GM19324 (cell line): Measurements from ENCODE around the gene CDK10.
"Not testable (repeated sequence)": the region's sequence is repeated elsewhere in the genome, so short reads cannot be mapped to it uniquely, and the experiment has no call there.

Experiments
- ATAC-seq: cut with Tn5 transposase; IDR thresholded peaks from one replicate; pipeline ENCODE4 v1.9.1; 2021; ENCODE audit warnings: mild to moderate bottlenecking, moderate library complexity; ENCODE audit not compliant: unreplicated experiment, low FRiP score

CDK10 gene

DNA sequence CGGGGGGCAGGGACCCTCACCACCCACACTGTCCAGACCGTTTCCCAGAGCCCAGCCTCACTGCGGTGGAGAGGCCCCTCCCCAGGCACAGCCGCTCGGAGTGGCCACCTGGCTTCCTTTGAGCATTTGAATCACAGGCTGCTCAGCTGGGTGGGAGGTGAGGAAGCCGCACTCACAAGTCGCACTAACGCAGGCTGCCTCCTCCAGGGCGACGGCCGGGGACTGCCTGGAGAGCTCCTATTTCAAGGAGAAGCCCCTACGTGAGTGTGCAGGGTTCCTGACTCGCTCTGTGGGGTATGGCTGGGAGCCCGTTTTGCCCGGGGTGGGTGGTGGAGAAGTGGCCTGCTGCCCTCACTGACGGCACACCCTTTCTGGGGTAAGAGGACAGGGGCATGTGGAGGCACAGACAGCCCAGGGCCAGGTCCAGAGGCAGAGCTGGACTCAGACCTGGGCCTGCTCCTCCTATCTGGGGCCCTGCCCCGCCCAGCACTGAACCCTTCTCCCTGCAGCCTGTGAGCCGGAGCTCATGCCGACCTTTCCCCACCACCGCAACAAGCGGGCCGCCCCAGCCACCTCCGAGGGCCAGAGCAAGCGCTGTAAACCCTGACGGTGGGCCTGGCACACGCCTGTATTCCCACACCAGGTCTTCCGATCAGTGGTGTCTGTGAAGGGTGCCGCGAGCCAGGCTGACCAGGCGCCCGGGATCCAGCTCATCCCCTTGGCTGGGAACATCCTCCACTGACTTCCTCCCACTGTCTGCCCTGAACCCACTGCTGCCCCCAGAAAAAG is 8.8 kb downstream of the CDK10 start:
- no peak for ATAC-seq

GRCh38 chr16:89695875-89696669 is 9.6 kb downstream of the CDK10 start:
- no peak for ATAC-seq

- ATAC-seq: no peak
Observed at GRCh38 chr16:89696670-89697128, 10.2 kb downstream of the CDK10 start.

GRCh38 chr16:89697161-89697615 is 10.7 kb downstream of the CDK10 start:
- ATAC-seq: no peak

- no peak for ATAC-seq
Observed at GRCh38 chr16:89697616-89698331, 11.3 kb downstream of the CDK10 start.

DNA sequence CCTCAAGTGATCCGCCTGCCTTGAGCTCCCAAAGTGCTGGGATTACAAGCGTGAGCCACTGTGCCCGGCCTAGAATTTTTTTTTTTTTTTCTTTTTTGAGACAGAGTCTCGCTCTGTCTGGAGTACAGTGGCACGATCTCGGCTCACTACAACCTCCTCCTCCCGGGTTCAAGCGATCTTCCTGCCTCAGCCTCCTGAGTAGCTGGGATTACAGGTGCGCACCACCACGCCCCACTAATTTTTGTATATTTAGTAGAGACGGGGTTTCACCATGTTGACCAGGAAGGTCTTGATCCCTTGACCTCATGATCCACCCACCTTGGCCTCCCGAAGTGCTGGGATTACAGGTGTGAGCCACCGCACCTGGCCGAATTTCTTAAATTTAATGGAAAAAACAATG is 12.2 kb downstream of the CDK10 start:
- not testable (repeated sequence) for ATAC-seq

- not testable (repeated sequence) for ATAC-seq
Observed at GRCh38 chr16:89699629-89700099, 13.2 kb downstream of the CDK10 start.

- peak; percentile 38 for ATAC-seq
Observed at GRCh38 chr16:89700100-89700648, 13.7 kb downstream of the CDK10 start.

DNA sequence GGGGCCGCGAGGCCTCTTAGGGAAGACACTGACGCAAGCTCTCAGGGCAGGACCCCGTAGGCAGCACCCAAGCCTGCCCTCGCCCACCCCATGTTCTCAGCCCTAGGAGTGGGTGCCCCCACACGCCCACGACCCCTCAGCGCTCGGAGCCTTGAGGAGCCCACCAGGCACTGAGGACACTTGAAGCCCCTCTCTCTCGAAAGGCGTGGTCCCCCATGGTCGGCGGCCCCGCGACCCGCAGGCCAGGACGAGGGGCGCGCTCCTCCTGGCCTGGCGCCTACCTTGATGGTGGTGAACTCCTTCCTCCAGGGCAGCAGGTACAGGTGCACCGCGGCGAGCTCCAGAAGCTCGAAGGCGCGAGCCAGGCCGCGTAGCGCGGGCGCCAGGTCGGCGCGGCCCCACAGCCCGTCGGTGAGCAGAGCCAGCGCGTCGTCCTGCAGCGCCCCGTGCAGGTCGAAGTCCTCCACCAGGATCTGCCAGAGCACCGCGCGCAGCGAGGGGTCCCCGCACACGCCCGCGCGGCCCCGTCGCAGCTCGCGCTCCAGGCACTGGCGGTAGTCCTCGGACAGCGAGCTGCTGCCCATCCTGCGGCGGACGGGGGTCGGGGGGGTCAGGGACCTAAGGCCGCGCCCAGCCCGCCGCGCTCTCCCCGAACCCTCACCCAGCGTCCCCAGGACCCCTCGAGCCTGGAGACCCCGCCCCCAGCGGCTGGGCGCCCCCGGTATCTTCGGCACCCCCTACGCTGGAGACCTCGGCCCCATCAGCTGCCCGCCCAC is 14.3 kb downstream of the CDK10 start:
- no peak for ATAC-seq

DNA sequence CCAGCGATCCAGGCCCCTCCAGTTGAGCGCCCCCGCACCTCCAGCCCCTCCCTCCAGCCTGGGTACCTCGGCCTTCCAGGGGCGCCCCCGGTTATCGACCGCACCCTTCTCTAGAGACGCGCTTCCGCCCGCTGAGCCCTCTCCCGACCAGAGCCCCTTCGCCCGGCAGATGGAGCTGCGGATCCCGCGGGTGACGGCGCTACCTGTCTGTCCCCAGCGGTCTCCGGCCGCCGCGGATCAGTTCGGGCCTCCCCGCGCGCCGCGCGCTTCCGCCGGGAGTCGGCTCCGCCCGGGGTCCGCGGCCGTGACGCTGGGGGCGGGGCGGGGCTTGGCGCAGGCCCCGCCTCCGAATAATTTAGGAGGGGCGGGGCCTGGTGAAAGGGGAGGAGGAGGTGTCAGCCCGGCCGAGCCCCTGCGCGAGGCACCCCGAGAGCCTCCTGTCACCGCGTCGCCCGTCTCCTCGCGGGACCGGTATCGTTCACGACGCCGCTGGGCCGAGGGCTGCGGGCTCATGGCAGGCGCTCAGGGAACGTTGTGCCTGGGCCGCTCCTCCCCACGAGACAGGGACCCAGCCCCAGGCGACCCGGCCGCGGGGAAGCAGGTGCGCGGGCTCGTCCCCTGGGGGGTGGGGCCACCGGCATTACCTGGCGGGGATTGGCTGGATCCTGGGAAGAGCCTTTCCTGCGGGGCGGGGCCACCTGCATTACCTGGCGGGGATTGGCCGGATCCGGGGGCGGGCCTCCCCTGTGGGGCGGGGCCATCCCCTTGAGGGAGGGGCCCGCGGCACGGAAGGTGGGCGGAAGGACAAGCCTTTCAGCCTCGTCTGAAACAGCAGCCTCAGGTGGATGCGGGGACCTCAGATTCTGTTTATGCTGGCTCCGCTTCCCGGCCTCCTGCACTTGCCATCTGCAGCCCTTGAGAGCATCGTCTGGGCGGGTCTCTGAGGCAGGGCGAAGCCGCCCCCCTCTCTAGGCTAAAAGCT is 15.2 kb downstream of the CDK10 start, which contains the start of gene SPATA2L:
TSS of gene SPATA2L (minus strand) at position 281 of the 982 bp plus-strand sequence. CDS start 473 bp downstream, outside the sequence.
- ATAC-seq: peak; percentile 81

DNA sequence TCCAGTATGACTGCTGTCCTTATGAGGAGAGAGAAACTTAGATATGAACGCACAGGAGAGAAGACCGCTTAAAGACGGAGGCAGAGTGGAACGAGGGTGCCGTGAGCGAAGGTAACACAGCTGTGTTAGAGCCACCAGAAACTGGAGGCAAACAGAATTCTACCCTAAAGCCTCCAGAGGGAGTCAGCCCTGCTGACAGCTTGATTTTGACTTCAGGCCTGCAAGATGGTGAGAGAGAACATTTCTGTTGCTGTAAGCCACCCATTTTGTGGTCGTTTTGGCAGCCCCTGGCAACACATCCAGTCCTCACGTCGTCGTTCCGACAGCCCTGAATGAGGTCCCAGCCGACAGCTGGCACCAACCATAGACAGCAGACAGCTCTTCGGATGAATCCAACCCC is 17.8 kb downstream of the CDK10 start:
- no peak for ATAC-seq

GRCh38 chr16:89705006-89705405 is 18.5 kb downstream of the CDK10 start:
- ATAC-seq: no peak

DNA sequence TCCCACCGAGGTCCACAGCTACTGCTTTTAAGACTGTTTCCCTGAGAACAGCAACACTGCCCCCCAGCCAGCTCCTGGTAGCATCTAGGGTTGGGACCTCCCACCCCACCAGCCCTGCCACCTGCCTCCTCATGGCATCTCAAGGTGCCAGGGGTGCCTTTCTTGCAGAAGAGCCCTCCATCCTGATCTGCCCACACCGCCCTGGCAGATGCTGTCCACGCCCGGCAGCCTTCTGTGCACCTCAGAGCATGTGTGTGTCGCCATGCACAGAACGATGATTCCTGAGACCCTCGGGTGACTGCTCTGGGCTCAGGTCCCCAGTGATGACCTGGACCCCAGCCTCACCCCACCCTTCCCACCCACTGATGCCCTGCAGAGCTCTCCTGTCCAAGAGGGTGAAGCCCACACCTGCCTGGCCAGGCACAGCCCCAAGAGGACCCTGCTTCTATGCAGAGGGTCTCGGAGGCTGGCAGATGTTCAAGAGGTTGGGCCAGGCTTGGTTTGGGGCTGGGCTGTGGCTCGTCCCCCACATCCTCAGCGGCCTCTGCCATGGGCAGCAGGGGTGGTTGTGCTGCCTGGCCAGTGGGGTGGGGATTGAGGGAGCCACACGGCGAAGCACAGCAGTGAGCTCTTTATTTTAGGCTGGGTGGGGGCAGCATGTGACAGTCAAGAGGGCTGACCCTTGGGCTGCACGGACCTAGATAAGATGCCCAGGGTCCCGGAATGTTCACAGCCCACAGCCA is 20.2 kb downstream of the CDK10 start:
- ATAC-seq: no peak

DNA sequence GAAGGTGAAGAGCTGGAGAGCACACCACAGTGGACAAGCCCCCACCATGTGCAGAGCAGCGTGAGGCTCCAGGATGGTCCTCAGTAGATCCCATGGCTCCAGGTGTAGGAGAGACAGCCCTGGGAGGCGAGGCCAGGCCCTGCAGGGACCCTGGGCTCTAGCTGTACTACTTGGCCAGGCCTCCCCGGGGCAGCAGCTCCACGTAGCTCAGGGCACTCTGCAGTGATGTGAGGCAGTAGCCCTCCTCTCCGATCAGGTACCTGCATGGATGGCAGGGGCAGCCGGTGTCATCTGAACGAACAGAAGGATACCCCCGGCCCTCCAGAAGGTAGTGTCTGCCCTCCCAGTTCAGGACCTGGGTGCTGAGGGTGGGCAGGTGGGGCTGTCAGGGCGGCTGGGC is 21.2 kb downstream of the CDK10 start:
- ATAC-seq: no peak

DNA sequence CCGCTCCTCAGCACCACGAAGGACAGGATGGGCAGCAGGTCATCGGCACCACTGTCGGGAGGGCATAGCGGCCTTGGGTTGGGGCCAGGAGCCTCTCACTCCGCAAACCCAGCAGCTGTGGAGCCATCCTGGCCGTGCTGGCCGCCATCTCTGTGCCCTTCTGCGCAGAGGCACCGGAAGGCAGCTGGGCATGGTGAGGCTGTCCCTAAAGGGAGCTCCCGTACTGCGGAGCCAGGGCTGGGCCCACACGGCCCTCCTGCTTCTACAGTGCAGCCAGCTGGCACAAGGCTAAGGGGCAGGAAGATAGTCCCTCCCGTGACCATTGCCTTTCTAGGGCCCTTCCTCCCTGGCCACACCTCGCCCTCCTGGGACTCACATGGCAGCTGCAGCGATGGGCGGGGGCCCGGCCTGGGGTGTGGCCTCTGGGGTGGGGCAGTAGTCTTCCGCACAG is 22.0 kb downstream of the CDK10 start:
- ATAC-seq: no peak

GRCh38 chr16:89709166-89709565 is 22.7 kb downstream of the CDK10 start:
- ATAC-seq: no peak

DNA sequence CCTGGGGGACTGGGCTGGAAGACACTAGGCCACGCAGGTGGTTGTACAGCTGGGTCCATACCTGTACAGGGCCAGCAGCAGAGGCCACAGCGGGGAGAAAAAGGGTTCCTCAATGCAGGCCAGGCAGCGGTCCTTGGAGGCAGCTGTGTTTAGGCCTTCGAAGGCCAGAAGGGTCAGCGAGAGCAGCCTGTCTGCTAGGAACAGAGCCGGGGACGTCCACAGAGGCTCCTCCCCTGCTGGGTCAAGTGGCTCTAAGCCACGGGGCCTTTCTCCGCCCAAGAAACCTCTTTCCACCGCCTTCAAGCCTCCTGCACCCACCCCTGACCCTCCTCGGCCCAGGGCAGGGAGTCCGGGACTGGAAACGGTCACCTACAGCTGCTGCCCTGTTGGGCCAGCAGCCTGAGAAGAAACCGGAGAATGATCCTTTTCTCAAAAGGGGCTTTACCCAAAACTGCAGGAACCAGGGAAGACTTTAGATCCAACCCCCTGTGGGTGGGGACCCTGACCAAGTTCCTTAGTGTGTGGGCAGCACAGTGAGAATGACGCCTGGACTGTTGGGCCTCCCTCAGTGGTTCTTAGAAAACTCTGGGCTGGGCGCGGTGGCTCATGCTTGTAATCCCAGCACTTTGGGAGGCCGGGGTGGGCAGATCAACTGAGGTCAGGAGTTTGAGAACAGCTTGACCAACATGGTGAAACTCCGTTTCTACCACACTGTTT is 23.4 kb downstream of the CDK10 start:
- no peak for ATAC-seq
